GM13976 (cell line): Measurements from ENCODE around the gene SDF4.
A peak's percentile ranks its signal among the peaks of the same experiment; 100 is the strongest.

Experiments used
- DNase-seq: peaks from one replicate; pipeline ENCODE4 v3.0.0; 2012; ENCODE audit warnings: low spot score
- in situ Hi-C: fragments of 300-500 bp; cut with MboI; formaldehyde crosslinking; loops from one replicate; pipeline ENCODE4 v1.12.0; 2022; ENCODE audit warnings: low sequenced_read_pairs, mixed read lengths, inconsistent platforms; ENCODE audit not compliant: unreplicated experiment
- TF ChIP-seq, protein P1 (sequence below): IDR thresholded peaks from 2 replicates; pipeline ENCODE4 v1.5.1; 2012; ENCODE audit warnings: borderline replicate concordance, mild to moderate bottlenecking; ENCODE audit not compliant: insufficient read depth; ENCODE audit errors: extremely low read depth, missing control alignments, control extremely low read depth

Gene SDF4, protein sequence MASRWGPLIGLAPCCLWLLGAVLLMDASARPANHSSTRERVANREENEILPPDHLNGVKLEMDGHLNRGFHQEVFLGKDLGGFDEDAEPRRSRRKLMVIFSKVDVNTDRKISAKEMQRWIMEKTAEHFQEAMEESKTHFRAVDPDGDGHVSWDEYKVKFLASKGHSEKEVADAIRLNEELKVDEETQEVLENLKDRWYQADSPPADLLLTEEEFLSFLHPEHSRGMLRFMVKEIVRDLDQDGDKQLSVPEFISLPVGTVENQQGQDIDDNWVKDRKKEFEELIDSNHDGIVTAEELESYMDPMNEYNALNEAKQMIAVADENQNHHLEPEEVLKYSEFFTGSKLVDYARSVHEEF

DNA sequence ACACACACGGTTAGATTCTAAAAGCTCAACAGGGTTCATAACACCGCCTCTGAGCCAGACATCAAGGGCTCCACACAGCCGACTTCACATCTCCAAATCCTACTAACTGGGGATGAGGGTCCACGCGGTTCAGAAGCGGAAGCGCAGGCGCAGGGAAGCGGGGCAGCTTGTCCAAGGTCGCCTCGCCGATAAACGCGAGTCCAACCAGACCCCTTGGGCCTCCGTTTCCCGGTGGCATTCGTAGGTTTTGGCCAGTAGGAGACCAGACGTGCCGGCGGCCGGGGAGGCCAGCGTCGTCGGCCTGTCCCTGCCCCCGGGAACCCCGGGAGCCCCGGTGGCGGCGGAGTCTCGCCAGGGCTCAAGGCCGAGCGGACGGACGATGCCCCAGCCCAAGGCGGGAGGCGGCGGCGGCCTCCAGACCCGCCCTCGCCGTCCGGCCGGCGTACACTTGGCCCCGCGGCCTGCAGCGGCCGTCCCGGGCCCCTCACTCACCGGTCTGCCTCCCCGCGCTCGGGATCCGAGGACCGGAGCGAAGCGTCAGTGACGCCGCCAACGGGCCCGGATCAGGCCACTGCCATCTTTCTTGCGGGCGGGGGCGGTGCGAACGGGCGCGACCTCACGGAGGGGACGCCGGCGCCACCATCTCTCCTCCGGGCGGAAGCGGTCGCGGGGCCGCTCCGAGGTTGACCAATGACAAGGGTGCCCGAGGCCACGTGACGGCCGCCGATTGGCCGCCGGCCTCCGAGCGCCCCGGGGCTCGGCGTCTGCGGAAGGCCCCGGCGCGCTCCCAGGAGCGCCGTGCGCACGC, at the start of gene SDF4:
TSS of gene SDF4 (minus strand) at position 602 of the 808 bp plus-strand sequence. CDS start 3,229 bp downstream, outside the sequence.
- peak; percentile 100 for DNase-seq
- TF ChIP-seq, protein P1, sequence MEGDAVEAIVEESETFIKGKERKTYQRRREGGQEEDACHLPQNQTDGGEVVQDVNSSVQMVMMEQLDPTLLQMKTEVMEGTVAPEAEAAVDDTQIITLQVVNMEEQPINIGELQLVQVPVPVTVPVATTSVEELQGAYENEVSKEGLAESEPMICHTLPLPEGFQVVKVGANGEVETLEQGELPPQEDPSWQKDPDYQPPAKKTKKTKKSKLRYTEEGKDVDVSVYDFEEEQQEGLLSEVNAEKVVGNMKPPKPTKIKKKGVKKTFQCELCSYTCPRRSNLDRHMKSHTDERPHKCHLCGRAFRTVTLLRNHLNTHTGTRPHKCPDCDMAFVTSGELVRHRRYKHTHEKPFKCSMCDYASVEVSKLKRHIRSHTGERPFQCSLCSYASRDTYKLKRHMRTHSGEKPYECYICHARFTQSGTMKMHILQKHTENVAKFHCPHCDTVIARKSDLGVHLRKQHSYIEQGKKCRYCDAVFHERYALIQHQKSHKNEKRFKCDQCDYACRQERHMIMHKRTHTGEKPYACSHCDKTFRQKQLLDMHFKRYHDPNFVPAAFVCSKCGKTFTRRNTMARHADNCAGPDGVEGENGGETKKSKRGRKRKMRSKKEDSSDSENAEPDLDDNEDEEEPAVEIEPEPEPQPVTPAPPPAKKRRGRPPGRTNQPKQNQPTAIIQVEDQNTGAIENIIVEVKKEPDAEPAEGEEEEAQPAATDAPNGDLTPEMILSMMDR = no peak
- in situ Hi-C loops = no loop called here

DNA sequence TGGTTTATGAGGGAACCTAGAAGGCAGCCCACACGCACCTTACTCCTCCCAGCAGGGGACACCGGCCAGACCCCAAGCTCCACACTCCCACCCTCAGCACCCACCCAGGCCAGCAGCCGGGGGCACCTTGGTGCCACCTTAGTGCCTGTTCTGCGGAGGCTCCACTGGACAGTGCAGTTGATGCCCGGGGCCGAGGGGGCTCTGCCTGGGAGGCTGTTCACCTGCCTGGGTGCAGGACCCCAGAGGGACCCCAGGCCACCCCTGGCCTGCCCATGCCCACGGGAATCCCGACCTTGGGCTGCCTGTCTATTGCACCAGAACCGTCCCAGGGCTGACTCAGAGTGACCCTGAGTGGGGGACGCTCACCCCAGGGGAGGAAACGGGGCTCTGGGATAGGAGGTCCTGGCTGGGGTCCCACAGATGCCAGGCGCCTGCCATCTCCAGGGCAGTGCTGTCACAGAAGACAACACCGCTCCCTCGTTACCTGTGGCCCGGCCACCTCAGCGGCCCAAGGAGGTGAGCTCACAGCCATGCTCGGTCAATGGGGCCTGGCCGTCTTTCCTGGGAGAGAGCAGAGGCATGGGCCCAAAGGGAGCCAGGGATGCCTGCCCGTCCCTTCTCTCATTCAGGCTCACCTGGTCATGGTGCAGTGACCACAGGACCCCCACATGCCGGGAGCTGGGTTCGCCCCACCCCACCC, 49.1 kb upstream of the SDF4 start:
- DNase-seq = no peak
- in situ Hi-C loops = no loop called here
- TF ChIP-seq, protein P1 = no peak

DNA sequence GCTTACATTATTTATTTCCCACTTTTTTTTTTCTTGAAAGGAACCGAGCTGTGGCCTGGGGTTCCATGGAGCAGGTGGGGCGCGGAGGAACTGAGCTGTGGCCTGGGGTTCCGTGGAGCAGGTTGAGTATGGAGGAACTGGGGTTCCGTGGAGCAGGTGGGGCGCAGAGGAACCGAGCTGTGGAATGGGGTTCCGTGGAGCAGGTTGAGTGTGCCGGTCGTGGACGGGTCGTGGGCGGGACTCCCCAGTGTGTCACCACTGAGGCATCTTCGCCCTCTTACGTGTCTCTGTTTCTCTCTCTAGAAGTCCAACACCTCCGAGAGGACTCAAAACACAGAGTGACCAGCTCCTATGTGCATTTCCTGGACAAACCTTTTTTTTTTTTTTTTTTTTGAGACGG, 47.2 kb upstream of the SDF4 start:
- DNase-seq = no peak
- in situ Hi-C loops = no loop called here
- TF ChIP-seq, protein P1 = no peak

DNA sequence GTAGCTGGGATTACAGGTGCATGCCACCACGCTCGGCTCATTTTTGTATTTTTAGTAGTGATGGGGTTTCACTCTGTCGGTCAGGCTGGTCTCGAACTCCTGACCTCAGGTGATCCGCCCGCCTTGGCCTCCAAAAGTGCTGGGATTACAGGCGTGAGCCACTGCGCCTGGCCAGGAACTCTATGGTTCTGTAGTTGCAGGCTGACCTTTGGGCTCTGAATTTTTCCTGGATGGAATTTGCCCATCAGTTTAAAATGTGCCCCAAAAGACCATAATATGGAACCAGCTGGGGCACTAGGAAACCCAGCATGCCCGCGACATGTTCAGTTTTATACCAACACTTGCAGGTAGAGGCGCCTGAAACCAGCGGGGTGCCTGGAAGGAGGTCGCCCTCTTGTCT, 46.8 kb upstream of the SDF4 start:
- TF ChIP-seq, protein P1 = no peak
- in situ Hi-C loops = no loop called here
- no peak for DNase-seq

DNA sequence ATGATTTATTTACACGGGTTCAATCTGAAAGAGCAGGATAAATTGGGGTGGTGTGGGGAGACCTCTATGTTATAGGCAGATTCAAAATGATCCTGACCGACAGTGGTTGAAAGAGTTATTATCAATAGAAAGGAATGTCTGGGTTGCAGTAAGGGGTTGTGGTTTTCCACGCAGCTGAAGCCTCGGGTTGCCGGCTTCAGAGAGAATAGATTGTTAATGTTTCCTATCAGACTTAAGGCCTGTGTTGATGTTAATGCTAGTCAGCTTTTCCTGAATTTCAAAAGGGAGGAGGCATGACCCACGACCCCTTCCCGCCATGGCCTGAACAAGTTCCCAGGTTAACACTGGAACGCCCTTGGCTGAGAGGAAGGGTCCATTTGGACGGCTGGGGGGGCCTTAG, 44.0 kb upstream of the SDF4 start:
- DNase-seq = no peak
- TF ChIP-seq, protein P1 = no peak
- in situ Hi-C loops = no loop called here

DNA sequence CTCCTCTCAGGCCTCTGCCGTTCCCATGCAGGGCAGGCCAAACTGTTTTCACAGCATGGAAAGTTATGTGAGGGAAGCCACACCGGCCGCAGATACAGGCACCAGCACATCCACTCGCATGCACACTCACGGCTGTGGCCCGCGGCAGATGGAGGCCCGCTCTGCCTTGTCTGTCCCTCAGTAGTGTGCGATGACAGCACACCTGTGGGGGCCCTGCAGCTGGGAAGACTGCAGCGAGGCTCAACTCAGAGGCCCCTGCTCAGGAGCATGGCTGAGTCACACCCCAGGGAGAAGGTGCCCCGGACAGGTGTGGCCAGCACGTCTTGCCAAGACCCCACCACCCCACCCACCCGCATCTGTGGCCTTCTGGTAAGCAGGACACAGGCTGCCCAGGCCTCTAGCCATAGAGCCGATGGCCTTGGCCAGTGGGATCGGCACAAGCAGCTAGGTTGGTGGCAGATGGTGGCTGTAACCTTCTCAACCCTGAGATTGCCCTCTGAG, 43.2 kb upstream of the SDF4 start:
- TF ChIP-seq, protein P1 = no peak
- no peak for DNase-seq
- in situ Hi-C loops = loop anchor here (25.0 kb wide), 1 partner anchor 388 kb away; no protein-coding TSS in a partner anchor
